T-helper 1 cell (primary cell): ENCODE results near the gene SLC39A11.

Source experiments
- DNase-seq, 5 donors: peaks; one replicate each; pipeline ENCODE4 v3.0.0-alpha.2; 2012 to 2020

Gene SLC39A11

DNA sequence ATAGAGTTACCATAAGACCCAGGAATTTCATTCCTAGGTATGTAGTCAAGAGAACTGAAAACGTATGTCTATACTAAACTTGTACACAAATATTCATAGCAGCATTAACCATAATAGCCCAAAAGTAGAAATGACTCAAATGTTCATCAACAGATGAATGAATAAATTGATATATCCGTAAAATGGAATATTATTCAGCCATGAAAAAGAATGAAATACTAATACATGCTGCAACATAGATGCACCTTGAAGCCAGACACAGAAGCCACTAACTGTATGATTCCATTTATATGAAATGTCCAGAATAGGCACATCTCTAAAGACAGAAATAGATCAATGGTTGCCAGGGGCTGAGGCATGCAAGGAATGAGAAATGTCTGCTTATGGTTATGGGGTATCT is 484.1 kb downstream of the SLC39A11 start:
- DNase-seq = no peak

DNA sequence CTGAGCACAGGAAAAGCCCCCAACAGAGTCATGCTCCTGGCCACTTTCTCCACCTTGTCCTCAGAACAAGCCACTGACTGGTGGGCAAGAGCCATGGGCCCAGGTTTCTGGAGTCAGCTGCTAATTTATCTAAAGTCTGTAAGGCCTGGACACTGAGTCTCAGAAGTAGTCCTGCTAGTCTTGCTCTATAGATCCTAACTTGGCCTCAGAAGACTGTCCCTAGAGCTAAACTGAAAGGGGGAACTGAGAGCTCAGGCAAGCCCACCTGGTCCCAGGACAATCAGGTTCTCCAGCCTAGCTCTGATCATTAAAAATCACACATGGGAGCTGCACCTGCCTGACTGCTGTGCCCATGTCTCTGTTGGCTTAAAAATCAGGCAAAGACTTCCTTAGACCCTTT is 485.8 kb downstream of the SLC39A11 start:
- no peak for DNase-seq

DNA sequence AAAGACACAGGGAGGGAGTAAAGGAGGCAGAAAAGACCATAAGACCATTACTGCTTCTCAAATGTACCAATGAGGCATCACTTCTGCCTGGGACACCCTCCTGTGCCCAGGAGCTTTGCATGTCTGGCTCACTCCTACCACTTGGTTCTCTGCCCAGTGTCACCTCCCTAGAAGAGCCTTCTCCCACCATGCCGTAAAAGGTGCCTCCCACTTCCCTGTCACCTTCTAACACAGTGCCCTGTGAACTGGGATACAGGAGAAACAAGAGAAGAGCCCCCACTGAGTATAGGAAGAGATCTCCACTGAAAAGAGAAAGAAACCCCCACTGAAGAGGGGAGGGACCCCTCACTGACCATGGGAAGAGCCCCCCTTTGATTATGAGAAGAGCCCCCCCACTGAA is 486.9 kb downstream of the SLC39A11 start:
- DNase-seq = no peak

DNA sequence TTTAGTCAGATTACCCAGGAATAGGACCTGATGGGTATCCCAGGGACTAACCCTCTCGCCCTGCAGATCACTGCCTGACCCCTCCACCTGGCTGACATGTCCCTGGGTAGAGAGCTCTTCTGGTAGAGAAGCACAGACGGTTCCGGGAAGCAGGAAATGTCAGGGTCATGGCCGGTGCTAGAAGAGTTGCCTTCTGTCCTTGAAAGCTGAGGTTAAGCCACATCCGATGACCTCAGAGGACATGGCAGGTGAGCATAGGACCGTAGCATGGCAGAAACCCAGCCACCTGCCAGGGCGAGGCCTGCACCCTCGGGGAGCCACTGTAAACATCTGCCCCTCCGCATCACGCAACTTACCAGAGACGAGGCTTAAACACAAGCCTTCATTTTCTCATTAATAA is 488.0 kb downstream of the SLC39A11 start:
- no peak for DNase-seq

DNA sequence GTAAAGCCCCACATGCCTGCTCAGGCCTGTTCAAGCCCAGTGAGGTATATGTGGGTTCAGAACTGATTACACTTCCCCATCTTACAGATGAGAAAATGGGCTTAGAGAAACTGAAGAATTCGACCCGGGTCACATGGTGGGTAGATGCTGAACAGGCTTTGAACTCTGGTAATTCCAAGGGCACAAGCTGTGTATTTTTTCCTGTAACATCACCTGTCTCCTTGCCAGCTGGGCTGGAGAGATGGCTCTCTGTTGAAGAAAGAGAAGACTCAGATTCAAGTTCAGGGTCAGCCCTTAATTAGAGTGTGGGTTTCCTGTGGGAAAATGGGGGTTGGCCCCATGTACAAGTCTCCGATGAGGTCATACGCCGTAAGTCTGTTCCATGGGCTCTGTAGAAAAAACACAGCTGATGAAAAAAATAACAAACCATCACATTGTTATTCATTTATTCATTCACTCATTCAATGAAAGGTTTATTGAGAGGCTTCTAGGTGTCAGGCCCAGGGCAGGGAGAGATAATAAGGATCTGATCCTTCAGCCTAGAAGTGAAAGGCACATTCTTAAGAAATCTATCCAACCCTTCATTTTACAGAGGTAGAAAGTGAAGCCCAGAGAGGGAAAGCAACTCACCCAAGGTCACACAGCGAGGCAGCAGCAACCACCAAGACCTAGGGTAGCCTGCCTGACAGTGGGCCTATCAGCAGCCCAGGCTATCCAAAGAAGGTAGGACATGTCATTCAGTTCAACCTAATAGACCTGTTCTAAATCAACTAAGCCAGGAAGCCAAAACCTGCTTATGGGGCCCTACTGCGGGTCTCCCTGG is 488.9 kb downstream of the SLC39A11 start:
- no peak for DNase-seq

DNA sequence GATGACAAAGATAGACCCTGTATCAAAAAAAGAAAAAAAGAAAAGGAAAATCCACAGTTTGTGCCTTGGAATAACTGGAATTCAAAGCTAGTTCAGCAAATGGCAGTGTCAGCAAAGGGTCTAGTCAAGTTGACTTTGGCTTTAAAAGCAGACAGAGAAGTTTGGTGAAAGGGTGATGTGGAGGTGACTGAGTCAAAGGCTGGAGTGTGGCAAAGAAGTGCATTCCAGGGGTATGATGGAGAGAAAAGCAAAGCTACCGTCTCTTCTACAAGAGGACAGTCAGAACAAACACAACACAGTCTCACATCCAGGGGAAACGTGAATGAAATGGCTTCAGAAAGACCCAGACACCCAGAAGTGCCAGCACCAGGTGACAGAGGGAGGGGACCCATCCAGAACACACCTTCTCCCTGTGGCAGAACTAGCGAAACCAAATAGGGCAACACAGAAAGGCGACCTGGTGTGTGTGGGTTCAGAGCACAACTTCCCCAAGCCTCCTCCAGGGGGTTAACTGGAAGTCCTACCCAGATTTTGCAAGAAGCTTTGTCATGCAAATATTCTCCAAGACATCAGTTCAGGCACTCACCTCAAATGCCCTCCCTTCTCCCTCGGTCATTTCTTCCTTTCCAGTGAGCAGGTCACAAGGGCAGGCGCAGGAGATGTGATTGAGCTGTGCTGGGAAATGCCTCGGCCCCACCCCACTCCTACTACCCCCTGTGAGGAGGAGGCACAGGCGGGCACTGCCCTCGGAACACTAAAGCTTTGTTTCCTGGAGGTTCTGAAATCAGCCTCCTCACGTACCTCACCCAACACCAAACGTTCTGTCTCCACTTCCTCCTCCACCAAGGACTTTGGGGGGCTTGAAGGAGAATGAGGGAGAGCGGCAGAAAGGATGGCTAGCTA is 489.7 kb downstream of the SLC39A11 start:
- no peak for DNase-seq

DNA sequence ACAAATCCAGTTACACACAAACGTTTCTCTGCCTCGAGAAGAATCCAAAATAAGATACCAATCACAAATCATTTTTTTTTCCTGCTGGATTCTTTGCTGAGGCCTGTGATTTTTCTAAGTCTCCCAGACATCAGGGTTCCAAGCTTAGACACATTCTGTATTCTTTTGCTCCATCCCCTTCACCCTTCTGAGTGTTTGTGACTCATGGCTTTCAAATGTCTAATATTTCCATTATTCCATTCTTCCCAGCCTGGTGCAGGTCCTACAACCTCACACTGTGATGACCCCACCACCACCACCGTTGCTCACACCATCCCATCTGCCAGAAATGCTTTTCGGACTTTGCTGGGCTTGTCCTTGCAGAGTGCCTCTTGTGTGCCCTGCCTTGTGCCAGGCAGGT is 491.6 kb downstream of the SLC39A11 start:
- no peak for DNase-seq

DNA sequence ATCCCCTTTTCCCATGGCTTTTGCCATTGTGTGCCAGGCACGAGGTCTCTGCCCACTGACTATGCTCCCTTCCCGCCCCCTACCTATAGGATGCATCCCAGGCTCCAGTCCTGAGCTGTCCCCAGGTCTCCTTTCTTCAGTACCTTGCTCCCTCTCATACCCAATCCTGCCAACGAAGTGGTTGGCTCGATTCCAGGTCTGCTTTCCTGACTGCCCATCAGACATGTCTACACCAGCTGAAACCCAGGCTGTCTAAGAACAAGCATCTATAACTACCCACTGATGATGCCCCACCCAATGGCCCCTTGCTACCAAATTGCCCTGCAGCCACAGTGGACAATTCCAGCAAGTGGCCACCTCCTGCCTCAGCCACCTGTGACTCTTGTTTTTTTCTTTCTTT is 492.6 kb downstream of the SLC39A11 start:
- no peak for DNase-seq

DNA sequence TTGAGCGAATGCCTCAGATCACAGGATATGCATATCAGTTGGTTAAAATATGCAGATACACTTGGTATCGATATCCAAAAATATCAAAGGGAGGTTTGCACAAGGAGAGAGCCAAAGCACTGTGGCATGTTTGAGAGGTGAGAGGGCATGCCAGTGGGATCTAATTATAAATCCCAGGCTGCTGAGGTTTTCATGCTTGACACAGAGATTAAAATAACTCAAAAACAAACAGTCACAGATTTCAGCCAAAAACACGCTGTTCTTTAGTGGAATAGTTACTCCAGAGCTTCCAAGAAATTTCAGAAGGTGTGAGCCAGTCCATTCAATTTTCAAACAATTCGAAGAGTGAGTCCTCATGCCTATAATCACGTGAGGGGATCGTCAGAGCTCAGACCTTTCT is 493.8 kb downstream of the SLC39A11 start:
- DNase-seq = no peak

DNA sequence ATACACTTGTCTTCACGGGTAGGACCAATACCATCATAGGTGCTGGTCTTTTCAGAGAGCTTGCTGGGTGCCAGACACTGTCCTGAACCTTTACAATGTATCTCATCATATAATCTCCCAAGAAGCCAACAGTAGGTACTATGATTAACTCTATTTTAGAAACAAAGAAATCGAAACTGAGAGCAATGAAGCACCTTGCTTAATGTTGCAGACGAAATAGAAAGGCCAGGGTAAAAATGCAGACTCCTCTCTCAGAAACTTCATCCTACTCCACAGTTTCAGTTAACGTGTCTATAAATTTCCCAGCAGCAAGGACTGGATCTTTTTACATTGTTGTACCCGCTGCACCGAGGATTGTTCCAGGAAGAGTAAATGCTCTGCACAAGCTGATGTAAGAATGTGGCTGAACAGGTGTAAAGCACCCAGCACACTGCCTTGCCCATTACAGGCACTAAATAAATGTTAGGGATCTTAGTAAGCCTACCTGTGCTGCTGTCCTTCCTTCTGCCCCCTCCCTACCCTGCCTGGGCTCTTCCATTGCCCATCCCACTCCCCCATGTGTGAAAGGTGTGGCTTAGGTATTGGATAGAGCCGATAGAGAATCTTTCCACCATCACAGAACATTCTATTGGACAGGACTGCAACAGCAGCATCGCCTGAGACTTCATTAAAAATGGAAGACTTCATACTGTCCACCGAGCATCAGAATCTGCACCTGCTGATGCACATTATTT is 495.0 kb downstream of the SLC39A11 start:
- DNase-seq = no peak
